ENCODE data around the gene C1orf94.

DNA sequence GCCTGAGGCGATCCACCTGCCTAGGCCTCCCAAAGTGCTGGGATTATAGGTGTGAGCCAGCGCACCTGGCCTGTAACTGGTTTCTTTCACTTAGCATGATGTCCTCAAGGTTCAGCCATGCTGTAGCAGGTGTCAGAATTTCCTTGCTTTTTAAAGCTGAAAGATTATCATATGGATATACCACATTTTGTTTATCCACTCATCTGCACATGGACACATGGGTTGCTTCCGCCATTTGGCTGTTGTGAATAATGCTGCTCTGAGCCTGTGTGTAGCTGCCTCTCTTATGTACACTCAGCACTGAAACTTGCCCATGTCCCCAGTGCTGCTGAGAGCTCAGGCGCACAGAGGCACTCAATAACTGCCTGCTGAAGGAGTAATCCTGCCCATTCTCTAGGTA lies 23.5 kb upstream of the C1orf94 start:
- TF ChIP-seq, protein P1, sequence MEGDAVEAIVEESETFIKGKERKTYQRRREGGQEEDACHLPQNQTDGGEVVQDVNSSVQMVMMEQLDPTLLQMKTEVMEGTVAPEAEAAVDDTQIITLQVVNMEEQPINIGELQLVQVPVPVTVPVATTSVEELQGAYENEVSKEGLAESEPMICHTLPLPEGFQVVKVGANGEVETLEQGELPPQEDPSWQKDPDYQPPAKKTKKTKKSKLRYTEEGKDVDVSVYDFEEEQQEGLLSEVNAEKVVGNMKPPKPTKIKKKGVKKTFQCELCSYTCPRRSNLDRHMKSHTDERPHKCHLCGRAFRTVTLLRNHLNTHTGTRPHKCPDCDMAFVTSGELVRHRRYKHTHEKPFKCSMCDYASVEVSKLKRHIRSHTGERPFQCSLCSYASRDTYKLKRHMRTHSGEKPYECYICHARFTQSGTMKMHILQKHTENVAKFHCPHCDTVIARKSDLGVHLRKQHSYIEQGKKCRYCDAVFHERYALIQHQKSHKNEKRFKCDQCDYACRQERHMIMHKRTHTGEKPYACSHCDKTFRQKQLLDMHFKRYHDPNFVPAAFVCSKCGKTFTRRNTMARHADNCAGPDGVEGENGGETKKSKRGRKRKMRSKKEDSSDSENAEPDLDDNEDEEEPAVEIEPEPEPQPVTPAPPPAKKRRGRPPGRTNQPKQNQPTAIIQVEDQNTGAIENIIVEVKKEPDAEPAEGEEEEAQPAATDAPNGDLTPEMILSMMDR (IDR thresholded peaks at IDR 0.05), result no peak
- no peak for TF ChIP-seq POLR2A (IDR thresholded peaks at IDR 0.05)
